Measurements from ENCODE around the gene C2CD3.
"Not testable (repeated sequence)": the region's sequence is repeated elsewhere in the genome, so short reads cannot be mapped to it uniquely, and the experiment has no call there.

Gene C2CD3

DNA sequence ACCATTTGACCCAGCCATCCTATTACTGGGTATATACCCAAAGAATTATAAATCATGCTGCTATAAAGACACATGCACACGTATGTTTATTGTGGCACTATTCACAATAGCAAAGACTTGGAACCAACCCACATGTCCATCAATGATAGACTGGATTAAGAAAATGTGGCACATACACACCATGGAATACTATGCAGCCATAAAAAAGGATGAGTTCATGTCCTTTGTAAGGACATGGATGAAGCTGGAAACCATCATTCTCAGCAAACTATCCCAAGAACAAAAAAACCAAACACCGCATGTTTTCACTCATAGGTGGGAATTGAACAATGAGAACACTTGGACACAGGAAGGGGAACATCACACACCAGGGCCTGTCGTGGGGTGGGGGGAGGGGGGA is 105.3 kb downstream of the C2CD3 start:
- DNase-seq (ENCODE audit: low read depth in 2 of 2): not testable (repeated sequence)

DNA sequence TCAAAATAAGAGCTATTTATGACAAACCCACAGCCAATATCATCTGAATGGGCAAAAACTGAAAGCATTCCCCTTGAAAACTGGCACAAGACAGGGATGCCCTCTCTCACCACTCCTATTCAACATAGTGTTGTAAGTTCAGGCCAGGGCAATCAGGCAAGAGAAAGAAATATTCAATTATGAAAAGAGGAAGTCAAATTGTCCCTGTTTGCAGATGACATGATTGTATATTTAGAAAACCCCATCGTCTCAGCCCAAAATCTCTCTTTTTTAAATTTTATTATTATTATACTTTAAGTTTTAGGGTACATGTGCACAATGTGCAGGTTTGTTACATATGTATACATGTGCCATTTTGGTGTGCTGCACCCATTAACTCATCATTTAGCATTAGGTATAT is 107.2 kb downstream of the C2CD3 start:
- not testable (repeated sequence) for DNase-seq (ENCODE audit: low read depth in 2 of 2)

DNA sequence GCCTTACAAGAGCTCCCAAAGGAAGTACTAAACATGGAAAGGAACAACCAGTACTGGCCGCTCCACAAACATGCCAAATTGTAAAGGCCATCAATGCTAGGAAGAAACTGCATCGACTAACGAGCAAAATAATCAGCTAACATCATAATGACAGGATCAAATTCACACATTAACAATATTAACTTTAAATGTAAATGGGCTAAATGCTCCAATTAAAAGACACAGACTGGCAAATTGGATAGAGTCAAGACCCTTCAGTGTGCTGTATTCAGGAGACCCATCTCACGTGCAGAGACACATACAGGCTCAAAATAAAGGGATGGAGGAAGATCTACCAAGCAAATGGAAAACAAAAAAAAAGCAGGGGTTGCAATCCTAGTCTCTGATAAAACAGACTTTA is 109.2 kb downstream of the C2CD3 start:
- DNase-seq (ENCODE audit: low read depth in 2 of 2): not testable (repeated sequence)

DNA sequence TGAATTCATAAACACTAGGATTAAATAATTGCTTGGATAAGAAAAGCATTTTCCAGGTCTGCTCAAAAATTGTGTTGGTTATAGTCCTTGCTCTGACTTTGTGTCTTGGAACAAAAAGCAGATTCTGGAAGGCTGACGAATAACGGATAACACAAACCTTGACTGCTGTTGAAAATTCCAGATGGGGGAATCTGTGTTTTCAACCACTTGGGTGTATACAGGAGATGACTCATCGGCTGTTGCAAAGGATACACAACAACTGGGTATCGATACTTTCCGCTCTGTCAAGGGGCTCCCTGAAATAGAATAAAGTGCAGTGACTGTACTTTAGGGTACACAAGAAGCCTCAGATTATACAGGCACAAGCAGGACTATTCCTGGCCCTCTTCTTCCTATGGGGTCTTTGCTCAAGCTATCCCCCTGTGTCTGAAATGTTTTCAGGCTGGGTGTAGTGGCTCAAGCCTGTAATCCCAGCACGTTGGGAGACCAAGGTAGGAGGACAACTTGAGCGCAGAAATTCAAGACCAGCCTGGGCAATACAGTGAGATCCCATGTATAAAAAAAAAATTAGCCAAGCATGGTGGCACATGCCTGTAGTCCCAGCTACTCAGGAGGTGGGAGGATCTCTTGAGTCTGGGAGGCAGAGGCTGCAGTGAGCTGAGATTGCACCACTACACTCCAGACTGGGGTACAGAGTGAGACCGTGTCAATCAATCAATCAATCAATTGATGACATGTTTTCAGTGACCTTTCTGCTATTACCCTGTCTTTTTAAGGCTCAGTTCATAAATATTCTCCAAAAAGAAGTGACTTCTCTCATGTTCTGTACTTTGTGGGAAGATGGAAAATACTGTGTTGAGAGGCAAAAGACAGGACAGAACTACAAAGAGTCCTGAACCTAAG is 113.3 kb downstream of the C2CD3 start:
- no peak for DNase-seq (ENCODE audit: low read depth in 2 of 2)

DNA sequence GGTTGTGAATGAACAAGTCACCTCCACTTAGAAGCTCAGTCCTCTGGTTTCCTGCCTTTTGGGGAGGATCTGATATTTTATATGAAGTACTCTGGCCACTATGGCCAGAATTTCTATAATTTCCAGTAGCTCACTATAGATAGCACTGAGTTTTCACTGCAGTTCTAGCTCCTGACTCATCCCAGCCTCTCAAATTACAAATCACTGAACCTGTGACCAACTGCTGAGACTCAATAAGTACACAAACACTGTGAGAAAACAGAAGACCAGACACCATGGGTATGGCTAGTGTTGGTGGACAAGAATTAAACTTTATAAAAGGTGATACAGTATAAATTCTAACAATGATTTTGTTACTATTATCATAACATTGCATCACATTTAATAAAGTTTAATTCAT is 114.9 kb downstream of the C2CD3 start:
- no peak for DNase-seq (ENCODE audit: low read depth in 2 of 2)

DNA sequence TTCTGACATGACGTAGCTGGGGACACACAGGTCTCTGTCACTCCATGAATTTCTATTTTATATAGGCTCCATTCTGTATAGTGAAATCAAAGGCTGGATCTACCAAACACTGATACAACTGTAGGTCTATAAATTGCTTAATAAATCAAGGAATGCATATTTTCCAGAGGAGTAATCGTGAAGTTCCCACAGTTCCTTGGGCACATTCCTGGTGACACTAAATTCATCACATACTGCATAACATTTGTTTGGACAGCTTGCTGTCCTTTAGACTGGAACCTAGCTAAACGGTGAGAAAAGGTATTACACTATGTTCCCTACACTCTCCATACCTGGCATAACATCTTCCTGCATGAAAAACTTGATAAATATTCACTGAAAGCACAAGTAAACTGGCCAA is 120.3 kb downstream of the C2CD3 start:
- no peak for DNase-seq (ENCODE audit: low read depth in 2 of 2)

DNA sequence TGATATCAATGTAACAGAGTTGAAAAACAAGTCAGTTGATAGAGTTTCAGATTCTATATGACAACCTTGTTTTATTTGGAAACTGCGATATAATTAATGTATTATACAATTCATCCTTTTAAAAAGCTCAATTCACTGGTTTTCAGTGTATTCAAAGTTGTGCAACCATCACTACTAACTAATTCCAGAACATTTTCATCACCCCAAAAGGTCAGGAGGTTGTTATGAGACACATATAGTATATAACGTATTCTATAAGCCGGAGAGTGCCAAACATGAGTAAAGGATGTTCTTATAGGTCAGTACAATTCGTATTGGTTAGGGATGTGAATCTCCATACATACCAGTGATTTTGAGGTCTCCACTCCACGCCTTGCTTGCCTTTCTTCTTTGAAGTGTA is 121.8 kb downstream of the C2CD3 start:
- DNase-seq (ENCODE audit: low read depth in 2 of 2): no peak

DNA sequence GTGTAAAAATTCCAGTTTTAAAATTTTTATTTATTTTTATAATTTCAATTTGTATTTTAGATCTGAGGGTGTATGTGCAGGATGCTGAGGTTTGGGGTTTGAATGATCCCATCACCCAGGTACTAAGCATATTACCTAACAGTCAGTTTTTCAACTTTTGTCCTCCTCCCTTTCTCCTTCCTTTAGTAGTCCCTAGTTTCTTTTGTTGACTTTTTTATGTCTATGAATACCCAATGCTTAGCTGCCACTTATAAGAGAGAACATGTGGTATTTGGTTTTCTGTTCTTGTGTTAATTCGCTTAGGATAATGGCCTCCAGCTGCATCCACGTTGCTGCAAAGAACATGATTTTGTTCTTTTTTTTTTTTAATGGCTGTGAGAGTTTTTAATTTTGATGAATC is 126.3 kb downstream of the C2CD3 start:
- DNase-seq (ENCODE audit: low read depth in 2 of 2): no peak

DNA sequence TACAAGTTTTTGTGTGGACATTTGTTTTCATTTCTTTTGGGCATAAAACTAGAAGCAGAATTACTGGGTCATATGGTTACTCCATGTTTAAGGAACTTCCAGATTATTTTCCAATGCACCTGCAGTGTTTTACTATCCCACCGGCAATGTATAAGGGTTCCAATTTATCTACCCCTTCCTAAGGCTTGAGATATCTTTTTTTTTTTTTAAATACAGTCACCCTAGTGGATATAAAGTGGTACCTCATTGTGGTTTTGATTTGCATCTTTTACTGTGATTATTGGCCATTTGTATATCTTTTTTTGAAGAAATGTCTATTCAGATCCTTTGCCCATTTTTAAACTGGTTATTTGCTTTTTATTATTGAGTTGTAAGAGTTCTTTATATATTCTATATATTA is 127.4 kb downstream of the C2CD3 start:
- DNase-seq (ENCODE audit: low read depth in 2 of 2): no peak

DNA sequence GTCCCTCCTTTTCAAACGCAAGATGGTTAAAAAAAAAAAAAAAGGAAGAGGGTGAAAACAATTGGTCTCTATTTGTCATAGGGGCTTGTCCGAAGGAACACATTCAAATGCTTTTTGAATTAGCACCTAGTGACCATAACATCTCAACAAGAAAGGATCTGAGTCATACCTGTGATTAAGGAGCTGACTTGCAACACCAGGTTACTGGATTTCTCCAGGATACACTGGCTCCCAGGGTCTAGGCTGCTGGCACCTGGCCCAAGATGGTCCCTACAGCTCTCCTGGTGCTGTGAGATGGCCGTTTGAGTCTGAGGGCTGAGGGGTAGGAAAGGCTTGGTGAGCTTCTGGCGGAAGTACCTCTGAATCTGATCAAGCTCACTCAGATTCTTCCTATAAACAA is 133.5 kb downstream of the C2CD3 start:
- DNase-seq (ENCODE audit: low read depth in 2 of 2): no peak

DNA sequence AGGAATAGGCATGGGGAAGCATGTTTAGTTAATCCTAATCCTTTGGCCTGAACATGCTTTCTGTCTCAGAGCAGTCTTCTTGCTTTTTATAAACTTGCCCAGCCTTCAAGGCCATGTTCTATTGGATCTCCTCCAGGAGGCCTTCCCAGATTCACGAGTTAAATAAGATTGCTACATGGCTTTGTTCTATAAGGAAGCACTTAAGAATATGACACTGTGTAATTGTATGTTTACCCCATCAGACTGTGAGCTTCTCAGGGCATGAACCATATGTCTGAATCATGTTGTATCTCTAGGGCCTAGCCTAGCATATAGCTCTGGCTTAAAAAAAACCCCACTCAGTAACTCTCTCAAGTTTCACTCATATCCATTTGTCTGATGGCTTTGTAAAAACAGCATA is 135.5 kb downstream of the C2CD3 start:
- DNase-seq (ENCODE audit: low read depth in 2 of 2): no peak

DNA sequence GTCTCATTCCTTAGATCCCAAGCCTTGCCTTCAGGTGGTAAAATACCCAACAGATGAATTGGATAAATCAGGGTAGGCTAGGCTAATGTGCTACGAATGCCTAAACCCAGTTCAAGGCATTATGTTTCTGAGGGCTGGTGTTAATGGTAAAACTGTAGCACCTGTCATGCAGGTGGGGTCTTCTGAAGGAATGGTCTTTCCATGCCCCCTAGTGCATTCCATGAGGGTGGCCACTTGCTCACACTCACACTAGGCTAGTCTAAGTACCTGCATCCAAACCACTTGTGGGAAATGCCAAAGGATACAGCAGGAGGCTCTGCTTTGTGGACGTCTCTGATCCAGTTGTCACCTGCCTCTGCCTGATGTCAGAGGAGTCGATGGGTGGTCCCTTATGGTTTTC is 137.8 kb downstream of the C2CD3 start:
- no peak for DNase-seq (ENCODE audit: low read depth in 2 of 2)

DNA sequence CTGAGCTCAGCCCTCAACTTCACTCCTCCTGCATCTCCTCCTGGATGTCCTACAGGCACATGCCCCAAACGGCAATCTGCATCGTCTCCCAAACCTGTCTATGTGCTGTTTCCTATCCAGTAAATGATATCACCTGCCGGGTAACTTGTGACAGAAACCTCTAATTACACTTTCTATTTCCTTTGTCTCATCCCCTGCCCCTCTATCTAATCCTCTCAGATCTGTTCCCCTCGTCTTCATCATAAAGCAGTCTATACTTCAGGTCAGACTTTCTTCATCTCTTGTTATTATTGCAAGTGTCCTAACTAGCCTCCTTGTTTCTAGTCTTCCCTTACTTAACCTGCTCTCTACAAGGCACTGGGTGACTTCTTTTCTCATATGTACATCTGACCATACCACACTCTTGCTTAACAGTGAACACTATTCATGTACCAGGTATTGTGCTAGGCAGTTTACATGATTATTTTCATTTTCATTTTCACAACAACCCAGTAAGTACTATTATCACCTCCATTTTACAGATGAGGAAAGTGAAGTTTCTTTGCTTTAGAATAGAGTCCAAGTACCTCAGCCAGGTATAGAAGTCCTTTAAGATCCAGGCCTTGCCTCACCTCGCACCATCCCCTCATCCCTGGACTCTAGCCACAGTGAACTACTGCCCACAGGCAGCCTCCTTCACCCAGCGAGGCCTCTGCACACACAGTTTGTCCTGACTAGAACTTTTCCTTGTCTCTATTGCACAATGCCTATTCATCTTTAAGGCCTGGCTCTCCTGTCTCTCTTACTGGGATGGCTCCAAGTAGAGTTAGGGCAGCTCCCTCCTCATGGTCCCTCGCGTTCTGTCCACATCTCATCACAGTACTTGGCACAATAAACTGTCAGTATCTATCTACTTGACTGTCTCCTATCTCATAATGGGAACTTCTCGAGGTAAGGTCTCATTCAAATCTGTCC is 139.8 kb downstream of the C2CD3 start:
- DNase-seq (ENCODE audit: low read depth in 2 of 2): no peak

DNA sequence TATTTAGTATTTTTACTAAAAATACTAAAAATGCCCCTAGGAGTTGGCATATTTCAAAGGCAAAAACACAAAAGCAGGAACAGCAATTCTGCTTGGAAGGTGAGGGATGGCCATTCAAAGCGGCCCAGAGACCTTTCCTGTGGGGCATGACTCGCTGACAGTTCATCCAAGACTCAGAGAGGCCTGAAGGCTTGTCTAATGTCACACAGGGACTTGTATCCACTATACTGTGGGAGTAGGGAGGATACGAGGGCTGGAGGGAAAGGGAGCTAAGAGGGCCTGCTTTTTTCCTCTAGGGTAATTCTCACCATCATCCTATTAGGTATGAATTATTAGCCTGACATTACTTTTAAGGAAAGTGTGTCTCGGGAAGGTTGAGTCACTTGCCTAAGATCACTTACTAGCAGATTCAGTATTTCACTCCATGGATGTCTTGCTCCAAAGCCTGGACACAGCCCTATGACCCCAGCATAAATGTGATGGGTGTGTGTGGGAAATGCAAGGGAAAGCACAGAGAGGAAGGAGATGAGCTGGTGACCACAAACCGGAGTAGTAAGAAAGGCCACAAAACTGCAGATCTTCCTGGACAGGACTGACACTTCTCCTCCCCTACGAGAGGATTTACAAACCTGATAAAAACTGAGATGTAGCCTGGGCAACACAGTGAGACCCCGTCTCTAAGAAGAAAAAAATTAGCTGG is 145.2 kb downstream of the C2CD3 start:
- DNase-seq (ENCODE audit: low read depth in 2 of 2): no peak

DNA sequence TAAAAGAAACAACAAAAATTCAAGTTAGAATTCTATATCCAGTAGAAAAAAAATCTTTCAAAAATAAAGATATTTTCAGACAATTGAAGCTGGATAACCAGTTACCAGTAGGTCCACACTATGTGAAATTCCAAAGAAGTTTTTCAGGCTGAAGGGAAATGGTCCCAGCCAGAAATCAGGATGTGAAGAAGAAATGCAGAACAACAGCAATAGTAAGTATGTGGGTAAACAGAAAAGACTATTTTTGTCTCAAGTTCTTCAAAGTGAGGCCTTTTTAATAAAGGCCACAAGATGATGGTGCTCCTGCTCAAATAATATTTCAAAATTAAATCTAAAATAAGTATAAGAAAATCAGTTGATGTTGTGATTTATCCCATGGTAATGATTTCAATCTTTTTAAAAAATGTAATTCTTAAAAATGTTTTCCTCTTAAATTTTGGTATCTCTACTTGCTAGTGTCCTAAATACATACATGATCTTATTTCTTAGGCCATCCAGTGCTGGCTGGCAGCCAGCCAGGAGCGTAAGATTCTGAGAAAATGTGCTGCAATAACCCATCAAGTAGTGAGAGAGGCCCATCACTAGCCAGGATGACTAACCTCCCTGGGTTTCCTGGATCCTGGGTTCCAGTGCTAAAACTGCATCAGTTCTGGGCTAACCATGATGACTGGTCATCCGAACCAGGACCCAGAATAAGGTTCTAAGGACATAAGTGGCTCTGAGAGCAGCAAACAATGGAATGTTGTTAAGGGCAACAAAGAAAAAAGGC is 146.4 kb downstream of the C2CD3 start:
- no peak for DNase-seq (ENCODE audit: low read depth in 2 of 2)

DNA sequence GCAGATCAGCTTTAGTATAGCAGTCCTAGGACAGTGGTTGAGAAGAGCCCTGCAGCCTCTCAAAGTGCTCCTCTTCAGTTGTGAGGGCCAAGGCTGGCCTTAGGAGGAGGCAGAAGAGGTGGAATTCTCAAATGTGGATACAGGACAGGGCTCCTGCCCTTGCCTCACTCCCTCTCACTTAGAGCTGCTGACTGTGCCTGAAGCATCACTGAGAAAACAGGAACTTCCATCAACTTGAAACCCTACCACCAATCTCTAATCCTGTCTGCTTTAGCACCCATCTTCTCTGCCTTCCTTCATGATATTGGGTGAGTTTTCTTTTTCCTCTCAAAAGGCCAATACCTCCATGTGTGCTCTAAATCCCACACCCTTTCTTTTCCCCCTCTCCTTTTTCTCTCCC is 147.5 kb downstream of the C2CD3 start:
- DNase-seq (ENCODE audit: low read depth in 2 of 2): no peak

DNA sequence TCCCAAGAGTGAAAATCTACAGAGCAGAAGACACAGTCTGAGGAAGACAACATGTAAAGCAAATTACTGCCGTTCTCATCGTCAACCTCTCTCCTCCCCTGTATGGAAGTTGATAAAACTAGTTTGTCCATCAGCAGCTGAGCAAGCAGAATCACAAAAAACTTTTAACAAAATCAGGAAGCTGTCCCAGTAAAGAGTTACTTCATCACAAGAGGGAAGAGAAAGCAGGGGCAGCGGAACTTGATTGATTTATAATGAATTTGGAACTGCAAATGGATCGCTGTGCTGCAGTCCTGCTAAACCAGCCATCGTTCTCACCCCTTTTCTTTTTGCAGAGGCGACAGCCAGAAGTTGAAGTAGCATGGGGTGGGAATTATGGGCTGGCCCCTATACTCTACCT is 148.3 kb downstream of the C2CD3 start:
- no peak for DNase-seq (ENCODE audit: low read depth in 2 of 2)

DNA sequence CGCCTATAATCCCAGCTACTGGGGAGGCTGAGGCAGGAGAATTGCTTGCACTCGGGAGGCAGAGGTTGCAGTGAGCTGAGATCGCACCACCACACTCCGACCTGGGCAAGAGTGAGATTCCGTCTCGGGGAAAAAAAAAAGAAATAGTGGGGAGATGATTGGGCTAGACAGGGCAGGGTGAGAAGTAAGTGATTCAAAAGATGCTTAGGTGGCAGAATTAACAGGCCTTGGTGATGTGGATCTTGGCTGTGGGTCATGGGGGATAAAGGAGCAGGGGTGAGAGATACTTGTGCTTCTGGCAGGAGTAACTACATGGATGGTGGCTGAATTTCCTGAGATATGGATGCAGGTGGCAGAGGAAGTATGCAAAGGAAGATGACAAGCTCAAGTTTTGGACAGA is 148.8 kb downstream of the C2CD3 start:
- DNase-seq (ENCODE audit: low read depth in 2 of 2): no peak

DNA sequence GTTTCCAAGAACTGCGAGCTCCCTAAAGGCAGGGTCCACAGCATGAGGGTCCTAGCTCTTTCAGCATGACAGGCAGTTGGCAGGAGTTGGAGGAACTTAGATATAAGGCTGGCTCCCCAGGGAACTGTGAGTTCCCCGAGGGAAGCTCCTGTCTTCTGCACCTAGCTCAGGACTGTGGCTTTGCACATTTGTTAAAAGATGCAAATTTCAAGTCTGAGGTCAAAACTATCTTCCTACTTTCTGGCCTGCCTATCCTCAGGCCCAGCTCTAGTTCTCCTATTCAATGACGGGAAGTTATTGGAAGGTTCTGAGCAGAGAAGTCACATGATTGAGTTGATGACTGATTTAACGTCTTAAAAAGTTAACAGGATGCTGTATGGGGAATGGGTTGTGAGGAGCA is 150.3 kb downstream of the C2CD3 start:
- no peak for DNase-seq (ENCODE audit: low read depth in 2 of 2)

DNA sequence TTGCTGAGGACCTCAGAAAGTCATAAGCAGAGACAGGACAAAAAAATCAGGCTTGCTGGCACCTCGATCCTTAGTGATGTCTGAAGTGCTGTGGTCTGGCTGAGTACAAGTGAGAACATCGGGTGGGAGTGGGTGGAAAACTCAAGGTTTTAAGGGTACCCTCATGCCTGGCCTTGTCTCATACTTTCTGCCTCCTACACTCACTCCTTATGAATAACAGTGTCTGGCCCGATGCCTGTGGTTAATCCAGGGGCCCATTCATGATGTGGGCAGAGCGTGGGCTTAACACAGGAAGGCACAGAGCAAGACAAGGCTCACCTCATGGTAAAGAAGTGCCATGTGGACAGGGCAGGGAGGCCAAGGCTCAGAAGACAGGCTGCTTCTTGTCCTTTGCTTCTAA is 150.9 kb downstream of the C2CD3 start:
- DNase-seq (ENCODE audit: low read depth in 2 of 2): no peak

DNA sequence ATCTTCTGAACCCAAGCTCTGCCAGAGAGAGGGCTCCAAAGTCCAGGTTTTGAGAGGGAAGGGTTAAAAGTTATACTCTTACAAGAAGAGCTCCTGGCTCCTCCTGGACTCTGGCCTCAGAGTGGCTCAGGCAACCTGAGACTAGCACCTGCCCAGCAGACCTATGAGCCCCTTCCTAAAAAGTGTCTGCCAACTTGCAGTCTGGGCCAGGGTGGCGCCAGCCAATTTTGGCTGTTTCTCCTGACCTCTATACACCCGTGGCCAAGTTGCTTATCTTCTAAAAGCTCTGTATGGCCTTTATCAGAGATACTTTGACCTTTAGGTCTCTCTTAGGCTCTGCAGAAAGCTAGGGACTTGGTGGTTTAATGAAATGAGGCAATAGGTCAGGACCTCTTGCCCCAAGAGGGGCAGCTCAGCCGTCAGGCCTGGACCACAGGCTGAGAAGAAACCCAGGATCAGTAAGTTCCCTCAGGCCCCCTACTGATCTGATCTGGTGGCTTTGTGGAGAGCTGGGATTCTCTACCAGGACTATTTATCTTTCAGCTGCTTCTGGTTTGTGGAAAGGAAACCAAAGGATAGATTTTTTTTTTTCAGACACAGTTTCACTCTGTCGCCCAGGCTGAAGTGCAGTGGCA is 151.6 kb downstream of the C2CD3 start:
- DNase-seq (ENCODE audit: low read depth in 2 of 2): no peak
